NCI-H1694 treated with DMSO at 0.1 percent for 48 hours (cell line): ENCODE data around the gene SARM1.

Experiments
- DNase-seq: peaks from one replicate; lab custom pipeline; 2025; lab: John Stamatoyannopoulos, UW

The SARM1 gene

DNA sequence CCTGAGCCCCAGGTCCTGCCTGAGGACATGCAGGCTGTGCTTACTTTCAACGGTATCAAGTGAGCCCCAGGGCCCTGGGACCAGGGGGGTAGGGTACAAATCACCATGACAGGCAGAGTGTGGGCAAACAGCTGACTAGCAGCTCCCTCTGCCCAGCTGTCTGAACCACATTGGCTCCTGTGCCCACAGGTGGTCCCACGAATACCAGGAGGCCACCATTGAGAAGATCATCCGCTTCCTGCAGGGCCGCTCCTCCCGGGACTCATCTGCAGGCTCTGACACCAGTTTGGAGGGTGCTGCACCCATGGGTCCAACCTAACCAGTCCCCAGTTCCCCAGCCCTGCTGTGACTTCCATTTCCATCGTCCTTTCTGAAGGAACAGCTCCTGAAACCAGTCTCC is 24.5 kb downstream of the SARM1 start:
- DNase-seq: no peak

- no peak for DNase-seq
These were observed 25.2 kb downstream of the SARM1 start for GRCh38 chr17:28396635-28397239.

DNA sequence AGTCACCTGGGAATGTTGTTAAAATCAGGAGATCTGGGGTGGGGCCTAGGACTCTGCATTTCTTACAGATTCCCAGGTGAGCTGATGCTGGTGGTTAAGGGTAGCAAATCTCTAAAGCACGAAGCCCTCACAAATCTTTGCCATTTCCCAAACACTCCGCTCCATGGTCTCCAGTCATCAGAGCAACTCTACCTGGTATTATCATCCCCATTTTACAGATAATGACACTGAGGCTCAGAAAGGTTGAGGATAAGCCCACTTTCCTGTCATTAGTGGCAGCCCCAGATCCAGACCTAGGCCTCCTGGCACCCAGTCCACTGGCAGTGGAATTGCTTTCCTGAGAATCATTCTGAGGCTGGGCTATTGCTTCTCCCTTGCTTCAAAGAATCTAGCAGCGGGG is 25.8 kb downstream of the SARM1 start:
- no peak for DNase-seq

DNA sequence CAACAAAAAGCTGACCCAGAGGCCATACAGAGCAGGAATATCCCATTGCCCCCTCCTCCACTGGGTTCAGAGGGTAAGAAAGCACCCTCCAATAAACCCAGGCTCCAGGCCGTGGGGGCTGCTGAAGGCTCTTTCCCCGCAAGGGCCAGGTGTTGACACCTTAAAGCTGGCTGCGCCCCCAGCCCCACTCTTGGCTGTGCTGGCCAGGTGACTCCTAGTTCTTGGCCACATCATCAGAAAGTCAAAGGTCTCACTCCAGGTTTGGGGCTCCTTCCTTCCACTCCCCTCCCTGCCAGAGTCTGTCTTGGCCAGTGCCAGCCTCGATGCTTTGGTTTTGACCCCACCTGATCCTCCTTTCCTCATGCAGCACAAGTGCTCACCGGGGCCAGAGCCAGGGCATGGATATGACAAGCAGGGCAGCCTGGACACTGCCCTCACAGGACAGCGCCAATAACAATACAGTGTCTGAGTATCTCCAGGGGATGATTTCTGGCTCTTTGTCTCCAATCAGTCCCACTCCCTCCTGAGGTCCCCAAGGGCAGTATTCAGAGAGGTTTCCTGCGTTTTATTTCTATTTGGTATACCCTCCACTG is 26.3 kb downstream of the SARM1 start:
- no peak for DNase-seq

GRCh38 chr17:28398280-28398981 is 26.9 kb downstream of the SARM1 start:
- DNase-seq: no peak

GRCh38 chr17:28399808-28400207 is 28.3 kb downstream of the SARM1 start:
- DNase-seq: no peak

DNA sequence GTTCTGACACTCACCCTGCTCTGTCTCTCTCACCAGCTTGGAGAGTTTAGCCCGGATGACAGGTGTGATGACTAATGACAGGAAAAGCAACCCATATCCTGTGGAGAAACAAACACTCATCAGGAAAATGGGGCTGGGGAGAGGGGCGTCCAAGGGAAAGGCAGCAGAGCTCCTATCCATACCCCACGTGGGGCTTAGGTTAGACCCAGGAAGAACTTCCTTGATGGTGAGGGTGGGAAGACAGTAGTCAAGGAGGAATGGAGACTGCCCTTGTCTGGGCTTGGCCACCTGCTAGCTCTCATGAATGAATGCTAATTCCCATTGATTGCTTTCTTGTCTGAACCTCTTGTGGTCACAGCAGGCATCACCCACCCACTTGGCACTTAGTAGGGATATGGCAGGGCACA is 30.7 kb downstream of the SARM1 start:
- no peak for DNase-seq

- no peak for DNase-seq
These were observed 31.4 kb downstream of the SARM1 start for GRCh38 chr17:28402844-28403243.

DNA sequence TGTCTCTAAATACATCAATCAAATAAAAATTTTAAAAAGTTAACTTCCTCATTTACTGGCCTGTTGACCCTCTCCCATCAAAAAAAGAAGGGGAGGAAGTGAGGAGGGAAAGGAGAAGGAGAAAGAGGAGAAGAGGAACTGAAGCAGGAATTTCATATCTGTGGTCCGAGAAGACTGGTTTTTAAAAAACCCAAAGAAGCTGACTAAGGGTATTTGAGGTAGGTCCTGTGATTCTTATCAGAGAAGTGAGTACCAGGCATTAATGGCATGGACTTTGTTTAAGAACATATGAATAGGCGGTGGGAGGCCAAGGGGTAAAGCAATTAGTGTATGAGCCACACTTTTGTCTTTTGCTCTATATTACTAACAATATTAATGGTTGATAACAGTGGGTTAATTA is 32.5 kb downstream of the SARM1 start:
- DNase-seq: no peak

DNA sequence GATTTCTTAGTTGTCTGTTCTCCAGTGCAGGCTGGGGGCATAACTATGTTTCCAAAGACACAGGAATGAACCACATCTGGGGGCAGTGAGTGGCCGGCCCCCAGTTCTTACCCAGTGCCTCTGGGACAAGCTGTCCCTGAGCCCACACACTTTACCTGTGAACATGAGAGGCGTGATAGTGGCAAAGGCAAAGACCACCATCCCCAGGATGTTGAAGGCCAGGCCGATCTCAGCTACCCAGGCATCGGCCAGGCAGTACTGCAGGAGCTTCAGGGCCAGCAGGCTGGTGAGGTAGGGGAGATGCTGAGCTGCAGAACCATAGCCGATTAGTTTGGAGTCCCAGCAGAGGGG is 32.9 kb downstream of the SARM1 start:
- no peak for DNase-seq

GRCh38 chr17:28404812-28405570 is 33.5 kb downstream of the SARM1 start:
- no peak for DNase-seq

- DNase-seq: peak; percentile 45
These were observed 34.4 kb downstream of the SARM1 start, which contains the start of gene SLC46A1 for GRCh38 chr17:28405632-28406472. SLC46A1 (minus strand) TSS chr17:28406212; CDS start chr17:28406114, 98 bp downstream.

GRCh38 chr17:28406473-28406814 is 35.0 kb downstream of the SARM1 start:
- DNase-seq: peak; percentile 38

GRCh38 chr17:28407130-28407973 is 35.9 kb downstream of the SARM1 start:
- DNase-seq: peak; percentile 74

GRCh38 chr17:28407974-28408306 is 36.4 kb downstream of the SARM1 start:
- DNase-seq: no peak

DNA sequence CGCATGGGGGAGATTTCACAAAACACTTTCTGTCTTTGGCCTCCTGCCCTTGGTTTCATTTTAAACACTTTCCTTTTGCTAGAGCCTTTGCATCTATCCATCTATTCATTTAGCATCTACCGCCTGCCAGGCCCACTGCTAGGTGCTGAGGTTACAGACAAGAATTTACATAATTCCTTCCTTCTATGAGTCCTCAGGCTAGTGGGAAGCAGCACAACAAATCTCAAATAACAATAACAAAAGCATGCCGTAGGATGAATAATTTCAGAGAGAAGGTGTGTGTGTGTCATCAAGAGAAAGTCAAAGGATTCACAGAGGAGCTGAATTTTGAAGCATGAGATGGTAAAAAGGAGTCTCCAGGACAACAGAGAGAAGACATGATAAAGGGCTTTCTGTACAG is 40.6 kb downstream of the SARM1 start:
- DNase-seq: no peak

- DNase-seq: no peak
These were observed 42.3 kb downstream of the SARM1 start for GRCh38 chr17:28413804-28414203.

DNA sequence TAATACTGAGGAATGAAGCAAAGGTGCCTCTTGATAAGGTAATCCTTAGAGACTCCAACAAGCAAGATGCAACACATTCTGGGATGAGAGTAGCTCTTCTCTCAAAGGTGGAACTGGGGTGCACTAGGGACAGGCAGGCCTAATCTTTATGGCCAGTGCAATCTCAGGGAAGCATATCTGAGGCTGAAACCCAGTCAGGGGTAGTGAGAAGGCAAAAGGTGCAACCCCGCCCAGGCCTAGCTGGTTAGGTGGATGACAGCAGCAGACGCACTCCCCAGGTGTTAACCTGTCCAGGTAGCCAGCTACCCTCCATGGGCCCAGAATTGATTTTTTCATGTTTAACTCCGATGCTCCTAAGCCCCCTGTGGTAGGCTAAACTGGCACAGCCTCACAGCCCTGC is 44.4 kb downstream of the SARM1 start:
- DNase-seq: no peak

- DNase-seq: peak; percentile 86
These were observed 45.3 kb downstream of the SARM1 start for GRCh38 chr17:28416703-28417311.

- no peak for DNase-seq
These were observed 50.4 kb downstream of the SARM1 start for GRCh38 chr17:28421787-28422305.

DNA sequence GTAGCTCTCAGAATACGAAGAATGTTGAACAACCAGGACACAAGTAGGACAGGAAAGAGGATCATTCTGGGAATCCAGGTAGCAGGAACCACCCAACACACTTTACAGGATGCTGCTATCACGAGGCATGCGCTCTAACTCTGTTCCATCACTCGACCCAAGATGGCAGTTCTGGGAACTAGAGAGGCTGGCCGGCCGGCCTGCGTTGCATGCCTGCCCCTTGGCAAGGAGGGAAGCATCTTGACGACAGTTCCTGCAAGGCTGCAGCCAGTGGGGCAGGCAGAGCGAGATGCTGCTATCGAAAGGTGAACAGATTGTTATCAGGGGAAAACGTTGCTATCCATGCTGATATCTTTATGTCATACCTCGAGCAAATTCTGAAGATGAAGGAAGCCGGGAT is 53.7 kb downstream of the SARM1 start:
- no peak for DNase-seq
